HL-60 (cell line): ENCODE measurements around the gene MSH3.

ENCODE experiments used
- DNase-seq, 2 experiments: peaks; one replicate each; pipeline ENCODE4 v3.0.0-alpha.2; 2010 to 2020; ENCODE audit warnings: low read depth in 1 of 2, low spot score in 1 of 2
- H3K27ac ChIP-seq: fragments of 250-450 bp; sonication (Bioruptor Pico); replicated peaks from 2 replicates; pipeline ENCODE4 v1.5.1; 2020; ENCODE audit warnings: mild to moderate bottlenecking, moderate library complexity
- H3K27me3 ChIP-seq: fragments of 250-450 bp; sonication (Bioruptor Pico); 2 replicates; pipeline ENCODE4 v1.5.1; 2021; ENCODE audit warnings: mild to moderate bottlenecking, moderate library complexity; ENCODE audit not compliant: insufficient read depth, poor library complexity, severe bottlenecking
- H3K4me3 ChIP-seq: replicated peaks from 2 replicates; pipeline ENCODE4 v1.5.1; 2011; ENCODE audit warnings: mild to moderate bottlenecking, control low read depth, low read length; ENCODE audit not compliant: insufficient read depth
- GABPA ChIP-seq: IDR thresholded peaks from 2 replicates; pipeline ENCODE4 v1.6.1; 2012; ENCODE audit warnings: low read depth
- POLR2AphosphoS5 ChIP-seq: IDR thresholded peaks from 2 replicates; pipeline ENCODE4 v1.6.1; 2012; ENCODE audit warnings: low read depth
- SPI1 ChIP-seq: IDR thresholded peaks from 2 replicates; pipeline ENCODE4 v1.6.1; 2012; ENCODE audit warnings: low read depth, mild to moderate bottlenecking, borderline replicate concordance
- TF ChIP-seq, protein P1 (sequence below): IDR thresholded peaks from one replicate; pipeline ENCODE4 v1.5.1; 2011; ENCODE audit warnings: low read length, control low read depth, inconsistent platforms; ENCODE audit not compliant: insufficient read depth
- TF ChIP-seq, protein P2 (sequence below): IDR thresholded peaks from 2 replicates; pipeline ENCODE4 v1.6.1; 2012; ENCODE audit warnings: low read depth; ENCODE audit not compliant: insufficient replicate concordance

The MSH3 gene

DNA sequence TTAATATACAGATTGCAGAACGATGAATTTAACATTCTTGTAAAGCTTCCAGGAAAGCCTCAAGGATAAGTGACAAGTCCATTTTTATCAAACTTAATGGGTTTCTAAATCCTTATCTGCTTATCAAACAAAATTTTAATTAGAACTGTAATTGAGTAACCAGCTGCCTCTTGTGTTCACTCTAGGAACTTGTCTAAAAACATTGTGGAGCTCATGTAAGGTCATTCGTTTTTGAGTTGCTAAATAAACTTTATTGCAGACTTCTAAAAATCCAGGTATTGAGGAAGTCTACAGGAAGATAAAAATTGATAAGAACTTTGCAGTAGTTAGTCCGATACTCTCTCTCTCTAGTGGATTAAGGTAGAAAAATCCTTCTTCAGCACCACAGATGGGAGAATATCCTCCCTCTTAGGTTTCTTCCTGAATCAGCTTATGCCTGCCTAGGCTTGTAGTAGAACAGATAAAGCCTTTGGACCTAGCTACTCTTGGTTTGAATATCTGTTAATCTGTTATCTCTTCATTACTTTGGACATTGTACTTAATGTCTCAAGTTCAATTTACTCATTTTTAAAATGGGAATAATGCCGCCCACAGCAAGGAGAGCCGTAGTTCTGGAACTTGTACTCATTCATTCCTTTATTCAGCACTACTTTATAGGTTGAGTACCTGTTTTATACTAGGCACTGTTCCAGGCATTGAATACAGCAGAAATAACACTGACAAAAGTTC lies 60.3 kb downstream of the MSH3 start:
- Histone ChIP-seq H3K4me3 (no peak overlapping the region), H3K27me3 (no peaks in the 10 kb centered on the region), H3K27ac (no peak overlapping the region)
- no peak for DNase-seq
- TF ChIP-seq GABPA (no peak), SPI1 (no peak)

- no peak overlapping the region for H3K4me3 ChIP-seq
- H3K27ac ChIP-seq, result no peak overlapping the region
- no peaks in the 10 kb centered on the region for H3K27me3 ChIP-seq
- DNase-seq, result no peak
- TF ChIP-seq SPI1 (no peak), GABPA (no peak), POLR2AphosphoS5 (no peak)
- TF ChIP-seq, protein P1, sequence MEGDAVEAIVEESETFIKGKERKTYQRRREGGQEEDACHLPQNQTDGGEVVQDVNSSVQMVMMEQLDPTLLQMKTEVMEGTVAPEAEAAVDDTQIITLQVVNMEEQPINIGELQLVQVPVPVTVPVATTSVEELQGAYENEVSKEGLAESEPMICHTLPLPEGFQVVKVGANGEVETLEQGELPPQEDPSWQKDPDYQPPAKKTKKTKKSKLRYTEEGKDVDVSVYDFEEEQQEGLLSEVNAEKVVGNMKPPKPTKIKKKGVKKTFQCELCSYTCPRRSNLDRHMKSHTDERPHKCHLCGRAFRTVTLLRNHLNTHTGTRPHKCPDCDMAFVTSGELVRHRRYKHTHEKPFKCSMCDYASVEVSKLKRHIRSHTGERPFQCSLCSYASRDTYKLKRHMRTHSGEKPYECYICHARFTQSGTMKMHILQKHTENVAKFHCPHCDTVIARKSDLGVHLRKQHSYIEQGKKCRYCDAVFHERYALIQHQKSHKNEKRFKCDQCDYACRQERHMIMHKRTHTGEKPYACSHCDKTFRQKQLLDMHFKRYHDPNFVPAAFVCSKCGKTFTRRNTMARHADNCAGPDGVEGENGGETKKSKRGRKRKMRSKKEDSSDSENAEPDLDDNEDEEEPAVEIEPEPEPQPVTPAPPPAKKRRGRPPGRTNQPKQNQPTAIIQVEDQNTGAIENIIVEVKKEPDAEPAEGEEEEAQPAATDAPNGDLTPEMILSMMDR, result no peak
- TF ChIP-seq, protein P2, sequence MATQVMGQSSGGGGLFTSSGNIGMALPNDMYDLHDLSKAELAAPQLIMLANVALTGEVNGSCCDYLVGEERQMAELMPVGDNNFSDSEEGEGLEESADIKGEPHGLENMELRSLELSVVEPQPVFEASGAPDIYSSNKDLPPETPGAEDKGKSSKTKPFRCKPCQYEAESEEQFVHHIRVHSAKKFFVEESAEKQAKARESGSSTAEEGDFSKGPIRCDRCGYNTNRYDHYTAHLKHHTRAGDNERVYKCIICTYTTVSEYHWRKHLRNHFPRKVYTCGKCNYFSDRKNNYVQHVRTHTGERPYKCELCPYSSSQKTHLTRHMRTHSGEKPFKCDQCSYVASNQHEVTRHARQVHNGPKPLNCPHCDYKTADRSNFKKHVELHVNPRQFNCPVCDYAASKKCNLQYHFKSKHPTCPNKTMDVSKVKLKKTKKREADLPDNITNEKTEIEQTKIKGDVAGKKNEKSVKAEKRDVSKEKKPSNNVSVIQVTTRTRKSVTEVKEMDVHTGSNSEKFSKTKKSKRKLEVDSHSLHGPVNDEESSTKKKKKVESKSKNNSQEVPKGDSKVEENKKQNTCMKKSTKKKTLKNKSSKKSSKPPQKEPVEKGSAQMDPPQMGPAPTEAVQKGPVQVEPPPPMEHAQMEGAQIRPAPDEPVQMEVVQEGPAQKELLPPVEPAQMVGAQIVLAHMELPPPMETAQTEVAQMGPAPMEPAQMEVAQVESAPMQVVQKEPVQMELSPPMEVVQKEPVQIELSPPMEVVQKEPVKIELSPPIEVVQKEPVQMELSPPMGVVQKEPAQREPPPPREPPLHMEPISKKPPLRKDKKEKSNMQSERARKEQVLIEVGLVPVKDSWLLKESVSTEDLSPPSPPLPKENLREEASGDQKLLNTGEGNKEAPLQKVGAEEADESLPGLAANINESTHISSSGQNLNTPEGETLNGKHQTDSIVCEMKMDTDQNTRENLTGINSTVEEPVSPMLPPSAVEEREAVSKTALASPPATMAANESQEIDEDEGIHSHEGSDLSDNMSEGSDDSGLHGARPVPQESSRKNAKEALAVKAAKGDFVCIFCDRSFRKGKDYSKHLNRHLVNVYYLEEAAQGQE, result no peak
Measured at GRCh38 chr5:80715887-80716286, 61.4 kb downstream of the MSH3 start.

- TF ChIP-seq, protein P1, result no peak
- TF ChIP-seq SPI1, result no peak
- TF ChIP-seq, protein P2, result no peak
- no peak for TF ChIP-seq POLR2AphosphoS5
- TF ChIP-seq GABPA, result no peak
- no peak for DNase-seq
- no peak overlapping the region for H3K27ac ChIP-seq
- no peak overlapping the region for H3K4me3 ChIP-seq
- no peaks in the 10 kb centered on the region for H3K27me3 ChIP-seq
Measured at GRCh38 chr5:80720181-80720580, 65.7 kb downstream of the MSH3 start.

- no peak overlapping the region for H3K27ac ChIP-seq
- H3K27me3 ChIP-seq, result no peaks in the 10 kb centered on the region
- DNase-seq, result no peak
- H3K4me3 ChIP-seq, result no peak overlapping the region
- TF ChIP-seq, protein P2, result no peak
- TF ChIP-seq, protein P1, result no peak
- TF ChIP-seq SPI1, result no peak
Measured at GRCh38 chr5:80722916-80723315, 68.5 kb downstream of the MSH3 start.
